Forelimb muscle (tissue), 1 donor: ENCODE data around the gene CLASP2. TPM values are rescaled to one million over a fixed set of nuclear protein-coding genes. Genes with fewer than 3 reads are reported as not detected.
A peak's percentile ranks its signal among the peaks of the same experiment; 100 is the strongest.
"Not testable (repeated sequence)": the region's sequence is repeated elsewhere in the genome, so short reads cannot be mapped to it uniquely, and the experiment has no call there.

Experiments
- DNase-seq: peaks from one replicate; pipeline ENCODE4 v3.0.0-alpha.2; 2013; ENCODE audit warnings: low read depth
- polyA plus RNA-seq: library from polyadenylated mRNA; unstranded; fragments of 120-200 nt; gene quantifications from one replicate; pipeline ENCODE4 v1.2.1, GENCODE V29; 2013; ENCODE audit not compliant: insufficient read length

Gene CLASP2
- polyA plus RNA-seq, 1 donor: 50.2 TPM

GRCh38 chr3:33687406-33688010 is 30.5 kb downstream of the CLASP2 start:
- DNase-seq: no peak

GRCh38 chr3:33682770-33683169 is 35.3 kb downstream of the CLASP2 start:
- no peak for DNase-seq

- DNase-seq: no peak
These were observed 36.4 kb downstream of the CLASP2 start for GRCh38 chr3:33681667-33682066.

DNA sequence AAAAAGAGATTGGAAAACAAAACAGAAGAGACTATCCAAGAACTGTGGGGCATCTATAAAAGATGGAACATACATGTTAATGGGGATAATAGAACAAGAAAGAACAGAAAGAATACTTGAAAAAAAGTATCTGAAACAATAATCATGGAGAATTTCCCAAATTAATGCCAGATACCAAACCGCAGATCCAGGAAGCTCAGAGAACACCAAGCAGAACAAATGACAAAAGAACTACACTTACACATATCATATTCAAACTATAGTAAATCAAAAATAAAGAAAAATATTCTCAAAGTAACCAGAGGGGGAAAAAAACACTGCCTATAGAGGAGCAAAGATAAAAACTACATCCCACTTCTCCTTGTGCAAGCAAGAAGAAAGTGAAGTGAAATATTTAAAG is 40.0 kb downstream of the CLASP2 start:
- DNase-seq: no peak

- DNase-seq: not testable (repeated sequence)
These were observed 44.6 kb downstream of the CLASP2 start for GRCh38 chr3:33673436-33673835.

GRCh38 chr3:33668618-33669017 is 49.4 kb downstream of the CLASP2 start:
- no peak for DNase-seq

GRCh38 chr3:33665294-33665693 is 52.8 kb downstream of the CLASP2 start:
- no peak for DNase-seq

- no peak for DNase-seq
These were observed 53.9 kb downstream of the CLASP2 start for GRCh38 chr3:33664195-33664594.

- DNase-seq: no peak
These were observed 55.0 kb downstream of the CLASP2 start for GRCh38 chr3:33663042-33663441.

- no peak for DNase-seq
These were observed 58.1 kb downstream of the CLASP2 start for GRCh38 chr3:33659856-33660434.

GRCh38 chr3:33658991-33659848 is 58.8 kb downstream of the CLASP2 start:
- peak; percentile 73 for DNase-seq

- DNase-seq: no peak
These were observed 59.4 kb downstream of the CLASP2 start for GRCh38 chr3:33658621-33658990.

DNA sequence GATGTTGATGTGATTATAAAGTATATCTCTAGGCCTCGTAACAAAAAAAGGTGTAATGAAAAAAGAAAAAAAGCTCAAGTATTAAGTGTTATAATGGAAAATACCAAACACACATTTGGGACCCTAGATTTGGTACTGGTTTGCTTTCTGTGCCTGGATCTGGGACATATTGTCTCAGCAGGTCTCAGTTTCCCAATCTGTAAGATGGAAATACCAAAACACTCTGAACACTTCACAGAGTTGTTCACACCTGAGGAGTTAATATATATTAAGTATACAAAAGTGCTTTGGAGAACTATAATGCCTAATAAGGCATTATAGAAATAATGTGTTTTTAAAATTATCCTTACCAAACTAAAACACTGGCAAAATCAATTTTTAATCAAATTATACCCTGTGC is 60.0 kb downstream of the CLASP2 start:
- no peak for DNase-seq

GRCh38 chr3:33652736-33653135 is 65.3 kb downstream of the CLASP2 start:
- DNase-seq: no peak

DNA sequence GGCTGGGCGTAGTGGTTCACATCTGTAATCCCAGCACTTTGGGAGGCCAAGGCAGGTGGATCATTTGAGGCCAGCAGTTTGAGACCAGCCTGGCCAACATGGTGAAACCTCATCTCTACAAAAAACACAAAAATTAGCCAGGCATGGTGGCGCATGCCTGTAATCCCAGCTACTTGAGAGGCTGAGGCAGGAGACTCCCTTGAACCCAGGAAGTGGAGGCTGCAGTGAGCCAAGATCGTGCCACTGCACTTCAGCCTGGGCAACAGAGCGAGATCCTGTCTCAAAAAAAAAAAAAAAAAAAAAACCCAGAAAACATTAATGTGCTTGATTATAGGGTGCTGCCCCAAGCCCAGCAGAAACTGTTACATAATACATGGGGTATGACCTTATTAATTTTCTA is 67.0 kb downstream of the CLASP2 start:
- not testable (repeated sequence) for DNase-seq

DNA sequence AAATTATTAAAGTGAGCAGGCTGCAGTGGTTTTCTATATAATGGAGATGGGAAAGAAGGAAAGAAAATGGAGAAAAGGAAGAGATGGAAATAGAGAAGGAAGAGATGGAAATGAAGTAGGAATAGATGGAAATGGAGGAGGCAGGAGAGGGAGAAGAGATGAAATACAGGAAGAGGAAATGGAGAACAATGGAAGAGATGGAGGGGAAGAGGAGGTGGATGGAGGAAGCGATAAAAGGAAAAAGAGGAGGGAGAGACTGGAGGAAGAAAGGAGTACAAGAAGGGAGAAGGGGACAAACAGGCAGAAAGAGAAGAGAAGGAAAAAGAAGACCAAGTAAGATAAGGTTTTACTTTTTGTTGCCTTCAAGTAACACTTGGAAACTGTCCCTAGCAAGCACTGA is 67.6 kb downstream of the CLASP2 start:
- DNase-seq: no peak

- DNase-seq: no peak
These were observed 69.3 kb downstream of the CLASP2 start for GRCh38 chr3:33648793-33649192.

GRCh38 chr3:33646406-33646805 is 71.6 kb downstream of the CLASP2 start:
- peak; percentile 40 for DNase-seq

GRCh38 chr3:33645060-33645647 is 72.9 kb downstream of the CLASP2 start:
- DNase-seq: no peak

- DNase-seq: no peak
These were observed 73.5 kb downstream of the CLASP2 start for GRCh38 chr3:33644582-33644981.

DNA sequence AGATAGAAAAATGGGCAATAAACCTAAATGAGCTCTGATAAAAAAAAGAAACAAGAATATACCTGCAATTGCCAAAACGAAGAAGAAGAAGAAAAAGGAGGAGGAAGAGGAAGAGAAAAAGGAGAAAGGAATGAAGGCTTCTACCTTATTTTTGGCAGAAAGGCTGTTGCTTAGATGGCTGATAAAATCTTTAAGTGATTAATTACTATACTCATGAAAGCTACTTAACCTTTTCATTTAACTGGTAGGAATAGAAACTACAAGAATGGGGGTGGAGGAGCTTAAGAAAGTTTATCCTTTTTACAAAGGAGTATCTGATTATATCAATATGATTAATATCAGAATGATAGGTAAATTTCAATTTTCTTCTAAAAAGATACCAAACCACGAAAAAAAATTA is 75.2 kb downstream of the CLASP2 start:
- DNase-seq: no peak

- no peak for DNase-seq
These were observed 78.2 kb downstream of the CLASP2 start for GRCh38 chr3:33639889-33640288.

GRCh38 chr3:33637482-33637881 is 80.6 kb downstream of the CLASP2 start:
- no peak for DNase-seq
